HG03066 (cell line): ENCODE data around the gene GNG5.
"Not testable (repeated sequence)": the region's sequence is repeated elsewhere in the genome, so short reads cannot be mapped to it uniquely, and the experiment has no call there.

Source experiments
- ATAC-seq: cut with Tn5 transposase; IDR thresholded peaks from one replicate; pipeline ENCODE4 v1.9.1; 2021; ENCODE audit warnings: low read depth; ENCODE audit not compliant: unreplicated experiment

Gene GNG5

GRCh38 chr1:84492726-84493125, 13.7 kb downstream of the GNG5 start:
- no peak for ATAC-seq

GRCh38 chr1:84489766-84490165, 16.6 kb downstream of the GNG5 start:
- ATAC-seq: no peak

- ATAC-seq: no peak
Observed at GRCh38 chr1:84488107-84488506, 18.3 kb downstream of the GNG5 start.

DNA sequence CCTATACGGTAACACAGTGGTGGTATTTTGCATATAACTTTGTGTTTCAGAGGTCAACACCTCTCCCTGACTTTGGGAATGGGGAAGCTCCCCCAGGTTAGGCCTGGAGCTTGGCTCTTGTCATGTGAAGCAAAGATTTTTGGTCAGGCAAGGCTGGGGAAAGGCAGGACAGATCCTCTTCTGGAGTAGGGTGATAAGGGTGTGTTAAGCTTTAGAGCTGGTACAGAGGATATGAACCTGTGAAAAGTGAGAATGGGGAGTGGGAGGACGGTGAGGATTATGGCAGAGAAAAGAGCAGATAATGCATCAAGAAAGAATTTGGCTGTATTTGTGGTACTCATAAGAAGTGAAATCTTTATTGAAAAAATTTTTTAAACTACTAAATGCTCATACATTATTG, 25.1 kb downstream of the GNG5 start:
- ATAC-seq: no peak

DNA sequence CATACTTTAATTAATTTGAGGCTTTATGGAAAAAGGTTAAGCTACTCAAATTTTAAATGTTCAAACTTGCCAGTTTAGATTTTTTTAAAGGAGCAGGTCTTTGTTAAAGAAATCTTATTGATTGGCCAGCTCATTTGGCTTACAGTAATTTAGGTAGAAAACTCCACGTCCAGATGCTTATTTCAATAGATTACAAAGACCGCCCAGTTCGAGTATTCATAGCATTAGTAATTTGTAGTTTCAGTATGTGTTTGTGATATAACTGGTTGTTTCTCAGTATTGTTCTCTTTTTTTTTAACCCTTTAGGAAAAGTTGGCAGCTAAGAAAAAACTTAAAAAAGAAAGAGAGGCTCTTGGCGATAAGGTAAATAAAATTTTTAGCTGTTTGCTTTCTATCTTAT, 25.7 kb downstream of the GNG5 start:
- ATAC-seq: no peak

DNA sequence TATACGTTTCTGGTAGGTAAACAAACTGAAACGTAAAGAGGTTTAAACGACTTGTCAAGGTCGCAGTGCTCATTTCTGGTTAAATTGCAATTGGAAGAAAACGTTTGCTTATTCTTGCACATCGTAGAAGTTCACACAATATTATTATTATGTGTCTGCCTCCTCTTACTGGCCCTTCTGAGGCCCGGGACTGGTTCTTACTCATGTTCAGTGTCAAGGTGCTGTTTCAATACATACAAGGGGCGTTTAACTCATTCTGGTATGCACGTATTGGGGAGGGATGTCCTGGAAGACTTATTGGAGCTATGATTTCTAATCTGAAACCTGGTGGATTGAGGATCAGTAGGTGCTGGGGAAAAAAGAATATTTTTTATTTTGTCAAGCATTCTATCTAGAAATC, 26.4 kb downstream of the GNG5 start:
- ATAC-seq: peak; percentile 25

DNA sequence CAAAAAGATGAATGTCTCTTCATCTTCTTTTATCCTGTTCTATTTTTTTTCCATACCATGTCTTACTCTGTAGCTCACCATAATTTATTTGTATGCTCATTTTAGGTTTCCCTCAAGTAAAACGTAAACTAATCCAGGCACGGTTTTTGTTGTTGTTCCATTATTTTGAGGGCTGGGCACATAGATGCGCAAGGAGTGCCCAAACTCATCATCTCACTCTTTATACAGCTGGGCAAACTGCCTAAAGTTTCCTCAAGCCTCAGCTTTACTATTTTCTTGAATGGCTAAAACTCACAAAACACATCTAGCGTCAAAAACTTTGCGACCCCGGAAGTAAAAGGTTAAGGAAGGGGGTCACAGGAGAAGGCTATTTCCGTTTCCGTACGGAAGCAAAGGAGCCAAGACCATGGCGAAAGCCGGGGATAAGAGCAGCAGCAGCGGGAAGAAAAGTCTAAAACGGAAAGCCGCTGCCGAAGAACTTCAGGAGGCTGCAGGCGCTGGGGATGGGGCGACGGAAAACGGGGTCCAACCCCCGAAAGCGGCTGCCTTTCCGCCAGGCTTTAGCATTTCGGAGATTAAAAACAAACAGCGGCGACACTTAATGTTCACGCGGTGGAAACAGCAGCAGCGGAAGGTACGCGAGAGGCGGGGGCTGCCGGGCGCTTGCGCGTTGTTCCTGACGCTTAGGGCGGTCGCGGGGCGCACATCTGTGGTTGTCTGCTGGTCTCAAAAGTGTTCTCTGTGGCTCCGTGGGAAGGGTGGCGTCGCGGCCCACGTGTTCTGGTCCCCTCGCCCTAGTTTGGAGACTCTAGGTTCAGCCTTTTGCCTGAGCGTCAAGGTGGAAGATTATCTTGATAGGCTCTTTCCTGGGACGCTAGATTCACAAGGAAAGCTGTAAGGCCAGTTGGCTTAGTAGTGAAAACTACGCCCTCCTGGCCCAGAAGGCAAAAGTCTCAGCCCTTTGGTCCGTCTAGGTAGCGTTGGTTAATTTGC, 27.2 kb downstream of the GNG5 start, which contains the start of gene RPF1:
Gene RPF1 (plus strand): TSS at position 391 of the 993 bp plus-strand sequence. CDS start 16 bp downstream, at position 407.
- ATAC-seq: peak; percentile 96

DNA sequence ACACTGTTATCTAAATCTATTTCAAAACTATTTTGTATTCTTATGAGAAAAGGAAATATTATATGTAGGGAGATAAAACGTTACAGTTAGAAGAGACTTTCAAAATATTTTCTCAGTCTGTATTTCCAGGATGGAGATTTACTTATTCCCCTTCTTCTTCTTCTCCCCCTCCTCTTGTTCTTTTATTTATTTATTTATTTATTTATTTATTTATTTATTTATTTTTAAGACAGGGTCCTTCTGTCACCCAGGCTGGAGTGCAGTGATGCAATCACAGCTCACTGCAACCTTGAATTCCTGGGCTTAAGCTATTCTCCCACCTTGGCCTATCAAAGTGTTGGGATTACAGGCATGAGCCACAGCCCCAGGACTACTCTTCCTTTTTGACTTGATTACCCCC, 30.2 kb downstream of the GNG5 start:
- ATAC-seq: no peak

- no peak for ATAC-seq
Observed at GRCh38 chr1:84467298-84467697, 39.1 kb downstream of the GNG5 start.

DNA sequence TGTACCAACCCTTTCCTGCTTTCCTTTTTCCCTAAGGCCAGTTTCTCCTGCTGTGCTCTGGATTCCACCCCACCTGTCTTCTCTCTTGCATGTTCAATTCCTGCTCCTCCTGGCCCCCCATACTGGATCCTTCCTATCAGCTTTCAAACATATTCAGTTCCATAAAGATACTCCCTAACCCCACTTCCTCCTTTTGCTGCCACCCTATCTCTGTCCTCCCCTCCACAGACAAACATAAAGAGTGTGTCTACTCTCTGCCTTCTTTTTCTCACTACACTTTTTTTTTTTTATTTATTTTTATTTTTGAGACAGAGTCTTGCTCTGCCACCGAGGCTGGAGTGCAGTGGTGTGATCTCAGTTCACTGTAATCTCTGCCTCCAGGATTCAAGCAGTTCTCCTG, 44.3 kb downstream of the GNG5 start:
- ATAC-seq: no peak

DNA sequence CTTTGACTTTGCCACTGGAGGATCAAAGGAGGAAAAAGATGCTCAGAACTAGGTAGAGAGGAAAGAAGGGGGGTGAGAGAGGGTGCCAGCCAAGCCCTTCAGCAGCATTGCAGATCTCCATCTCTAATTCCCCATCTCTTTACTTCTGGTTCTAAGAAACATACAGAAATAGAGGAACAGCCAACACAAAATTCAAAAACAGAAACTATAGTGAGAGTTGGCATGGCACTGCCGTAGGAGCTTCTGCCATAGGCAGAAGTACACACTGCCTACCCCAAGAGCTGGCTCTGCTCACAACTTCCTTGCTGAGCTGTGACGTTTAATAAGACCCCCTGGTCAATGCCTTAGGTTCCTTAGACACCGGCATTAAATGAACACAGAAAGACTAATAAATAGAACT, 53.9 kb downstream of the GNG5 start:
- ATAC-seq: no peak

- no peak for ATAC-seq
Observed at GRCh38 chr1:84450910-84451309, 55.5 kb downstream of the GNG5 start.

GRCh38 chr1:84448704-84449103, 57.7 kb downstream of the GNG5 start:
- ATAC-seq: not testable (repeated sequence)
